ENCODE results near the gene GREB1L. TPM values are rescaled to one million over a fixed set of nuclear protein-coding genes. Genes with fewer than 3 reads are reported as not detected.

Gene GREB1L
- total and polyA plus RNA-seq, 2 donors (not counting 1 experiment from before 2014, with no cell fraction given) = 0.33 to 0.41 TPM

- Histone ChIP-seq H3K4me1 (ENCODE audit: control insufficient read depth, extremely low read depth, insufficient read depth, low read length) (no peaks in the 10 kb centered on the region), H3K4me3 (replicated peaks in 1 of 4; ENCODE audit: control extremely low read depth in 1 of 4, insufficient read depth in 1 of 4, low read depth in 3 of 4, low read length in 4 of 4) (no peak overlapping the region), H3K36me3 (ENCODE audit: control insufficient read depth, insufficient read depth, low read length) (no peaks in the 10 kb centered on the region), H3K79me2 (ENCODE audit: control insufficient read depth, insufficient read depth, low read length) (no peaks in the 10 kb centered on the region), H3K4me2 (ENCODE audit: extremely low read depth, insufficient read depth, low read length) (no peak overlapping the region), H4K20me1 (ENCODE audit: control insufficient read depth, extremely low read depth, insufficient read depth, low read length) (no peaks in the 10 kb centered on the region), H3K9me3 (ENCODE audit: control insufficient read depth, insufficient read depth, low read depth, low read length) (no peaks in the 10 kb centered on the region), H3K27me3 (ENCODE audit: control insufficient read depth, insufficient read depth, low read length) (no peaks in the 10 kb centered on the region), H3K9ac (ENCODE audit: insufficient read depth, low read length) (no peak overlapping the region), H2AFZ (ENCODE audit: low read length) (no peak overlapping the region), H3K27ac (ENCODE audit: insufficient read depth, low read length) (no peak overlapping the region)
- TF ChIP-seq CTCF (conservative IDR thresholded peaks at IDR 0.05 in 1 of 2, IDR thresholded peaks at IDR 0.05 in 1 of 2; ENCODE audit: low read depth in 1 of 2, low read length in 2 of 2) = no peak
- no peak for DNase-seq (ENCODE audit: low read depth in 2 of 2)
These were observed 19.3 kb downstream of the GREB1L start for GRCh38 chr18:21261352-21261751.

- no peak overlapping the region for H3K4me2 ChIP-seq (ENCODE audit: extremely low read depth, insufficient read depth, low read length)
- DNase-seq (ENCODE audit: low read depth in 2 of 2) = no peak
These were observed 20.2 kb downstream of the GREB1L start for GRCh38 chr18:21262244-21262643.

GRCh38 chr18:21262979-21263378 lies 20.9 kb downstream of the GREB1L start:
- no peak overlapping the region for H3K9ac ChIP-seq (ENCODE audit: insufficient read depth, low read length)

More at GRCh38 chr18:21262244-21262643, 20.2 kb downstream of the GREB1L start:
- Histone ChIP-seq H3K4me1 (ENCODE audit: control insufficient read depth, extremely low read depth, insufficient read depth, low read length) (no peaks in the 10 kb centered on the region), H3K4me3 (replicated peaks in 1 of 4; ENCODE audit: control extremely low read depth in 1 of 4, insufficient read depth in 1 of 4, low read depth in 3 of 4, low read length in 4 of 4) (no peak overlapping the region), H3K79me2 (ENCODE audit: control insufficient read depth, insufficient read depth, low read length) (no peaks in the 10 kb centered on the region), H4K20me1 (ENCODE audit: control insufficient read depth, extremely low read depth, insufficient read depth, low read length) (no peaks in the 10 kb centered on the region), H3K9me3 (ENCODE audit: control insufficient read depth, insufficient read depth, low read depth, low read length) (no peaks in the 10 kb centered on the region), H3K36me3 (ENCODE audit: control insufficient read depth, insufficient read depth, low read length) (no peaks in the 10 kb centered on the region), H3K27me3 (ENCODE audit: control insufficient read depth, insufficient read depth, low read length) (no peaks in the 10 kb centered on the region), H2AFZ (ENCODE audit: low read length) (no peak overlapping the region), H3K27ac (ENCODE audit: insufficient read depth, low read length) (no peak overlapping the region), H3K9ac (ENCODE audit: insufficient read depth, low read length) (no peak overlapping the region)
- TF ChIP-seq CTCF (conservative IDR thresholded peaks at IDR 0.05 in 1 of 2, IDR thresholded peaks at IDR 0.05 in 1 of 2; ENCODE audit: low read depth in 1 of 2, low read length in 2 of 2) (no peak), EZH2 (IDR thresholded peaks at IDR 0.05; ENCODE audit: low read length, missing control alignments) (no peak)

More at GRCh38 chr18:21262979-21263378, 20.9 kb downstream of the GREB1L start:
- DNase-seq (ENCODE audit: low read depth in 2 of 2) = peak in 1 of 2 donors; percentile 20
- no peaks in the 10 kb centered on the region for H3K36me3 ChIP-seq (ENCODE audit: control insufficient read depth, insufficient read depth, low read length)
- H3K9me3 ChIP-seq (ENCODE audit: control insufficient read depth, insufficient read depth, low read depth, low read length) = no peaks in the 10 kb centered on the region
- no peaks in the 10 kb centered on the region for H3K27me3 ChIP-seq (ENCODE audit: control insufficient read depth, insufficient read depth, low read length)
- no peak overlapping the region for H2AFZ ChIP-seq (ENCODE audit: low read length)
- H4K20me1 ChIP-seq (ENCODE audit: control insufficient read depth, extremely low read depth, insufficient read depth, low read length) = no peaks in the 10 kb centered on the region
- no peak overlapping the region for H3K4me2 ChIP-seq (ENCODE audit: extremely low read depth, insufficient read depth, low read length)
- no peaks in the 10 kb centered on the region for H3K4me1 ChIP-seq (ENCODE audit: control insufficient read depth, extremely low read depth, insufficient read depth, low read length)
- H3K27ac ChIP-seq (ENCODE audit: insufficient read depth, low read length) = no peak overlapping the region
- no peak overlapping the region for H3K4me3 ChIP-seq (replicated peaks in 1 of 4; ENCODE audit: control extremely low read depth in 1 of 4, insufficient read depth in 1 of 4, low read depth in 3 of 4, low read length in 4 of 4)
- H3K79me2 ChIP-seq (ENCODE audit: control insufficient read depth, insufficient read depth, low read length) = no peaks in the 10 kb centered on the region
- no peak for TF ChIP-seq CTCF (conservative IDR thresholded peaks at IDR 0.05 in 1 of 2, IDR thresholded peaks at IDR 0.05 in 1 of 2; ENCODE audit: low read depth in 1 of 2, low read length in 2 of 2)
- TF ChIP-seq EZH2 (IDR thresholded peaks at IDR 0.05; ENCODE audit: low read length, missing control alignments) = no peak

All from fibroblast of lung (primary cell).